Stimulated activated CD8-positive, alpha-beta memory T cell treated with anti-CD3 and anti-CD28 coated beads, Interleukin-12 subunit alpha, Interleukin-12 subunit beta, amount 100 ng/mL, for 24 hours (primary cell): ENCODE measurements around the gene ERGIC3.

Experiments used
- DNase-seq: peaks from one replicate; pipeline ENCODE4 v3.0.0-alpha.2; 2020; ENCODE audit errors: extremely low read depth

The ERGIC3 gene

GRCh38 chr20:35561671-35562070, 19.8 kb downstream of the ERGIC3 start:
- DNase-seq: no peak

GRCh38 chr20:35562541-35563110, 20.7 kb downstream of the ERGIC3 start:
- no peak for DNase-seq

DNA sequence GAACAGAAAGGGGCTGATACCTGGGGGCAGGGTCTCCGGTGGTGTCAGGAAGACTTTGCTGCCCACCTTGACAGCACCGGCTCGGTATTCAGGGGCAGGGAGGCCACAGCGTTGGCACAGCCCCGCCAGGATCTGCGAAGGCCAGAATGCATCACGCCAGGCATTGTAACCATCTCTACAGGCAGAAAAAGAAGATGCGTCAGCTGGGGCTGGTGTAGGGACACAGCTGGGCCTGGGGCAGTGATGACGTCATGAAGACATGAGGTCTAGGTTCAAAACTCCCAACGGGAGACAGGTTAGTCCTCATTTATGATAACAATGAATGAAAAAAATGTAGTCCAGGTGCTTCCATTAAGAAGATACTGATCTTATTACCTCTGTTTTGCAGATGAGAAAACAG, 22.0 kb downstream of the ERGIC3 start:
- DNase-seq: no peak

DNA sequence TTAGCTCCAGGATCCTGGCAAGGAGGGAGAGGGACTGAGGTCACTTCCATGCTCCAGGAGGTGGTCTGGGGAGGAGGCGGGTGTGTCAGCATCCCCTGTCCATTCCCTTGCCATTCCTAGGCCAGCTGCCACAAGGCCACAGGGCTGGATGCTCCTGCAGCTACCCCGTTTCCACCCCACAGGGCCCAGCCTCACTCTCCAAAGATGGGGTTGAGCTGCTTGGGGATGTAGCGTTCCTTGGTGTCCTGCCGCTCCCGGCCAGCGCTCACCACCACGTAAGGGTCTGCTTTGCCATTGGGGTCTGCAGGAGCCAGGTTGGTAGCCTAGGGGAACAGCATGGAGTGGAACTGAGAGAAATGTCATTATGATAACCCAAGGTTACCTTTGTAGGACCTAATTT, 23.0 kb downstream of the ERGIC3 start:
- DNase-seq: no peak

- no peak for DNase-seq
Measured at GRCh38 chr20:35568645-35569044, 26.8 kb downstream of the ERGIC3 start.

- no peak for DNase-seq
Measured at GRCh38 chr20:35571555-35571954, 29.7 kb downstream of the ERGIC3 start.

DNA sequence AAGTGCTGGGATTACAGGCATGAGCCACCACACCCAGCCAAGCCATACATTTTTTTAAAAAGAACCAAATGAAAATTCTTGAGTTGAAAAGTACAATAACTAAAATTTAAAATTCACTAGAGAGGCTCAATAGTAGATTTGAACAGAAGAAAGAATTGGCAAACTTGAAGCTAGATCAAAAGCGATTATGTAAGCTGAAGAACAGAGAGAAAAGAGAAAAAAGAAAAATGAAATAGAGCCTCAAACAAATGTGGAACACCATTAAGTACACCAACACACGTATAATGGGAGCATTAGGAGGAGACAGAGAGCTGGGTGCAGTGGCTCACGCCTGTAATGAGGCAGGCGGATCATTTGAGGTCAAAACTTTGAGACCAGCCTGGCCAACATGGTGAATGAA, 31.0 kb downstream of the ERGIC3 start:
- DNase-seq: no peak

GRCh38 chr20:35575958-35576357, 34.1 kb downstream of the ERGIC3 start:
- DNase-seq: no peak

GRCh38 chr20:35576816-35577215, 34.9 kb downstream of the ERGIC3 start:
- no peak for DNase-seq

DNA sequence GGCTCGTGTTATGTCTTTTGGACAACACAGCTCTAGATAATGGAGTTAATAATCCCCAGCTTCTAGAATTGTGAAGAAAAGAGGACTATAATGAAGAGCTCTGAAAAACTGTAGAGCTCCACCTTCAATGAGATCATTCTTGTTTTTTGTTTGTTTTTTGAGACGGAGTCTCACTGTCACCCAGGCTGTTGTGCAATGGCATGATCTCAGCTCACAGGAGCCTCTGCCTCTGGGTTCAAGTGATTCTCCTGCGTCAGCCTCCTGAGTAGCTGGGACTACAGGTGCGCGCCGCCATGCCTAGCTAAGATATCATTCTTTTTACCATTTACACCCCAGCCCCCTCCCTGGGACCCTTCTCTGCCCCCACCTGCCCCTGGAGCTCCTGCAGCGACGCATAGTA, 36.6 kb downstream of the ERGIC3 start:
- no peak for DNase-seq

GRCh38 chr20:35579196-35579595, 37.3 kb downstream of the ERGIC3 start:
- no peak for DNase-seq

GRCh38 chr20:35582131-35582530, 40.3 kb downstream of the ERGIC3 start:
- no peak for DNase-seq

DNA sequence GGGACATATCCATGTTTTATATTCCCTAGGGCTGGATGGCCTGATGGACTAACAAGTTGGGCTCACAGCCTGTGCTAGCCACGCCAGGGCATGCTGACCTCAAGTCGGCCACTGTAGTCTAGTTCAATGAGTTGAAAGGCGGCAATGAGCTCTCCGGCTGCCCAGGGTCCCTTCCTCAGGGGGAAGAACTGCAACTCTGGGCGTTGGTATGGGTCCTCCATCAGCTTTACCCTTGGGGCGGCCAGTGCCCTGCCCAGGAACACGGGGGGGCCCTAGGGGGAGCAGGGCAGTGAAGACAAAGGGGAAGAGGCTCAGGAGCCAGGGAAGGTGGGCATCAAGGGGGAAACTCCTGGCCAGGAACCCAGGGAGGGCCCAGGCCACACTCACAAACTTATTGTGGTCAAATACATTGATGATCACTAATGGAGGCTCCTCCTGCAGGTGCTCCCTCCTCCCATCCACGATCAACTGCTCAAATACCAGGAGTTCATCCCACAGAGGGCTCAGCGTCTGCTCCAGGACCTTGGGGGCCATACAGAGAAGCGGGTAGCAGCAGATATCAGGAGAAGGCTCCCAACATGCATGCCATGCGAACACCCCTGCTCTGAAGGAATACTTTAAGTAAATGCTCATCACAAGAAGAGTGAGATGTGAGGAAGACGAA, 41.0 kb downstream of the ERGIC3 start:
- no peak for DNase-seq

DNA sequence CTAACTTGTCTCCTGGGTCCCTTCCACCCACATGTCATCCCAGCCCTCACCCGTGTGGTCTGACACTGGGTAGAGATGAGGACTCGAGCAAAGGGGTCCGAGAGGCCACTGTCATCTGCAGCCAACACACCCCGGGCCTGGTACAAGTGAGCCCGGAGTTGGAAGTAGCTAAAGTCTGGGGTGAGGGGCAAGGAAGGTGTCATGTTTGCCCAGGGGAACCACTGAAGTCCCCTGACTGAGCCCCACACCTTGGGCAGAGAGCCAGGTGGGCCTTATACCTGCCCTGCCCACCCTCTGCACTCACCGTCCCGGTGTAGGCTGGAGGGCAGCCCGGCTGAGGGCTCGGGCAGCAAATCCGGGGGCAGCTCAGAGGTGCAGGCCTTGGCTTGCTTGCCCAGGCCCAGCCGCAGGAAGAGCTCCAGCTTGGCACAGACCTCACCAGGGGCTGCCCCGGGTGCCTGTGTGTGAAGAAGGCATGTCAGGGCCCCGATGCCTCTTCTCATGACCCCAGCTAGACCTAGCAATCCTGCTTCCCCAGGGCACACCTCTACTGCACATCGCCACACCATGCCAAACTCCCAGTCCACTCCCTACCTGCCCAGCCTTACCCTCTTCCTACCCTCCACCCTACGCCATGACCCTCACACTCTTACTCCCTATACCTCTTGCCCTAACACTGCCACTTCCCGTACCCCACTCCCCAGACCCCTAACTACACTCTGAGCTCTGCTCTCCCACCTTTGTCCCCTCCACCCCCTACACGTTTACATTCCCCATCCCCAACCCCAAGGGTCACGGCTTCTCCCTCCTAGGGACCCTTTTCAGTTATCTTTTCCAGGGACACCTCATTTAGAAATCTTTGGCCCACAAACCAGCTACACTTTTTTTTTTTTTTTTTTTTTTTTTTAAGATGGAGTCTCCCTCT, 42.0 kb downstream of the ERGIC3 start:
- no peak for DNase-seq

GRCh38 chr20:35586751-35587425, 45.0 kb downstream of the ERGIC3 start:
- DNase-seq: no peak

DNA sequence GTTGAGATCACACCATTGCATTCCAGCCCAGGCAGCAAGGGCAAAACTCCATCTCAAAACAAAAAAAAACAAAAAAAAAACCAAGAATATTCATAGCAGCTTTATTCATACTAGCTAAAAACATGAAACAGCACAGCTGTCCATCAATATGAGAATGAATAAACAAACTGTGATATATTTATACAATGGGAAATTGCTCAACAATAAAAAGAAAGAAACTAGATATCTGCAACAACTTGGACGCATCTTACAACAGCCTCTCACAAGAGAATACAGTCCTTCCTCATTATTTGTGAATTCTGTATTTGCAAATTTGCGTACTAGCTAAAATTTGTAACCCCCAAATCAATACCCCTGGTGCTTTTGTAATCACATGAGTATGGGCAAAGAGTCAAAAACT, 45.6 kb downstream of the ERGIC3 start:
- DNase-seq: no peak

DNA sequence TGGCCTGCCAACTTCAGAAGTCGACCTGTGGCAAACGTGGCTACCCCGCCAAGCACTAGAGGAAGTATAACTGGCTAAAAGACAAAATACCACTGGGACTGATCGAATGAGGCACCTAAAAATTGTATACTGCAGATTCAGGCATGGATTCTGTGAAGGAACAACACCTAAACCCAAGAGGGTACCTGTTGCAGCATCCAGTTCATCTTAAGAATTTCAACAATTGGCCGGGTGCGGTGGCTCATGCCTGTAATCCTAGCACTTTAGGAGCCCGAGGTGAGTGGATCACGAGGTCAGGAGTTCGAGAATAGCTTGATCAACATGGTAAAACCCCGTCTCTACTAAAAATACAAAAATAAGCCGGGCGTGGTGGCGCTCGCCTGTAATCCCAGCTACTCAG, 46.5 kb downstream of the ERGIC3 start:
- DNase-seq: no peak

GRCh38 chr20:35592339-35592974, 50.6 kb downstream of the ERGIC3 start:
- DNase-seq: no peak

DNA sequence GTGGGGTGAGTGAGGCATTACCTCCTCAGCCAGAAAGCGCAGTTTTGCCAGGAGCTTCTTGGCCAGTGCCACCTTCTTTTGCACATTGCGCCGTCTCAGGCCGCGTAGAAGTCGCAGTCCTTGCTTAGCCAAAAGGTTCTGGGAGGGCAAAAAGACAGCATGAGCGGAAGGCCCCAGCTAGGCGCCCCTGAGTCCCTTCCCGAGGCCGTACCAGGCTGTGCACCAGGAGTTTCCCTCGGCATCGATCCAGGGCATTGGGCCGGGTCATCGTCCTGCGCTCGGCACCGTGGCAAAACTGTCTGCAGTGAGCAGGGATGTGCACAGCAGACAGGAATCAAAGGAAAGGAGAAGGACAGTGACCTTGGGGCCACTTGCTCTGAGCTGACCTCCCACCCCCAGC, 53.6 kb downstream of the ERGIC3 start:
- no peak for DNase-seq

- DNase-seq: no peak
Measured at GRCh38 chr20:35595901-35596300, 54.0 kb downstream of the ERGIC3 start.

GRCh38 chr20:35597186-35597585, 55.3 kb downstream of the ERGIC3 start:
- DNase-seq: no peak

DNA sequence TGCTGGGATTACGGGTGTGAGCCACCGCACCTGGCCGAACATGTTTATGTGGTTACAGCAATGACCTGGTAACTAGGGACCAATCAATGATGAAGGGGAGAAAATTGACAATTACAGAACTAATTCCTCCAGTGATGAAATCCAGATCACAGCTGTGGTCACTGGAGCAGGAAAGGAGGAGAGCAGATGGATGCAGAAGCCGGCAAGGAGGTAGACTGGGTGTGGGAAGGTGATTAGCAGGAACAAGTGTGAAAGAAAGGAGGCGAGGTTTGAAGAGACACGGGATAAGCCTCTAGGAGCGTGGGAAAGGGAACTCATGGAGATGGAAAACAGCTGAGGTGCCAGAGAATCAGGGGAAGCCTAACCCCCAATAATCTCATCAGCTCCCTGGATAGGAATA, 56.6 kb downstream of the ERGIC3 start:
- no peak for DNase-seq
